ENCODE data around the gene LARGE1.

DNA sequence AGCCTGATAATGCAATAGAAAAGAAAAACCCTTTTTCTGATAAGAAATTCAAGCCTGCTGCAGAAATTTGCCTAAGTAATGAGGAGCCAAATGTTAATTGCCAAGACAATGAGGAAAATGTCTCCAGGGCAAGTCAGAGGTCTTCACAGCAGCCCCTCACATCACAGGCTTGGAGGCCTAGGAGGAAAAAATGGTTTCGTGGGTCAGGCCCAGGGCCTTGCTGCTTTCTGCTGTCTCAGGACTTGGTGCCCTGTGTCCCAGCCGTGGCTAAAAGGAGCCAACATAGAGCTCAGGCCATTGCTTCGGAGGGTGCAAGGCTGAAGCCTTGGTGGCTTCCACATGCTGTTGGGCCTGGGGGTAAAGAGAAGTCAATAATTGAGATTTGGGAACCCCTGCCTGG lies 131.3 kb downstream of the LARGE1 start:
- no peak for TF ChIP-seq POLR2AphosphoS5 (IDR thresholded peaks at IDR 0.05)
- TF ChIP-seq CTCF (IDR thresholded peaks at IDR 0.05 in 8 of 11, conservative IDR thresholded peaks at IDR 0.05 in 3 of 11), result no peak
- TF ChIP-seq POLR2A (IDR thresholded peaks at IDR 0.05), result no peak
